ENCODE results near the gene AHI1. TPM values are rescaled to one million over a fixed set of nuclear protein-coding genes. Genes with fewer than 3 reads are reported as not detected.

AHI1 gene
- total RNA-seq, 1 donor from 2014 or later = 5.2 TPM

DNA sequence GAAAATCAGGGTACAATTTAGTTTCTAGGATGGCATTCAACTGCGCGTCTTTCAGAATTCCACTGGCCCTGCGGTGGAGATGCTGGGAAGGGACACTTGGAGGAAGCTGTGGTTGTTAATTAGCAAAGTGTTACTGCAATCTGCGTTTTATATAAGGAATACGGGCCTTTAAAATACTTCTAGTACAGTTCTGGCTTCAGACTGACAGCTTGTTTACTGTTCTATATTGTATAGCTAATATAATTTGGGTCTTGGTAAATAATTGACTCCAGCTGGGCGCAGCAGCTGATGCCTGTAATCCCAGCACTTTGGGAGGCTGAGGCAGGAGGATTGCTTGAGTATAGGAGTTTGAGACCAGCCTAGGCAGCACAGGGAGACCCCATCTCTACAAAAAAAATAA, 252.7 kb downstream of the AHI1 start:
- TF ChIP-seq, protein P1, sequence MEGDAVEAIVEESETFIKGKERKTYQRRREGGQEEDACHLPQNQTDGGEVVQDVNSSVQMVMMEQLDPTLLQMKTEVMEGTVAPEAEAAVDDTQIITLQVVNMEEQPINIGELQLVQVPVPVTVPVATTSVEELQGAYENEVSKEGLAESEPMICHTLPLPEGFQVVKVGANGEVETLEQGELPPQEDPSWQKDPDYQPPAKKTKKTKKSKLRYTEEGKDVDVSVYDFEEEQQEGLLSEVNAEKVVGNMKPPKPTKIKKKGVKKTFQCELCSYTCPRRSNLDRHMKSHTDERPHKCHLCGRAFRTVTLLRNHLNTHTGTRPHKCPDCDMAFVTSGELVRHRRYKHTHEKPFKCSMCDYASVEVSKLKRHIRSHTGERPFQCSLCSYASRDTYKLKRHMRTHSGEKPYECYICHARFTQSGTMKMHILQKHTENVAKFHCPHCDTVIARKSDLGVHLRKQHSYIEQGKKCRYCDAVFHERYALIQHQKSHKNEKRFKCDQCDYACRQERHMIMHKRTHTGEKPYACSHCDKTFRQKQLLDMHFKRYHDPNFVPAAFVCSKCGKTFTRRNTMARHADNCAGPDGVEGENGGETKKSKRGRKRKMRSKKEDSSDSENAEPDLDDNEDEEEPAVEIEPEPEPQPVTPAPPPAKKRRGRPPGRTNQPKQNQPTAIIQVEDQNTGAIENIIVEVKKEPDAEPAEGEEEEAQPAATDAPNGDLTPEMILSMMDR (IDR thresholded peaks at IDR 0.05; ENCODE audit: insufficient read depth, low read length, poor library complexity, severe bottlenecking) = no peak

DNA sequence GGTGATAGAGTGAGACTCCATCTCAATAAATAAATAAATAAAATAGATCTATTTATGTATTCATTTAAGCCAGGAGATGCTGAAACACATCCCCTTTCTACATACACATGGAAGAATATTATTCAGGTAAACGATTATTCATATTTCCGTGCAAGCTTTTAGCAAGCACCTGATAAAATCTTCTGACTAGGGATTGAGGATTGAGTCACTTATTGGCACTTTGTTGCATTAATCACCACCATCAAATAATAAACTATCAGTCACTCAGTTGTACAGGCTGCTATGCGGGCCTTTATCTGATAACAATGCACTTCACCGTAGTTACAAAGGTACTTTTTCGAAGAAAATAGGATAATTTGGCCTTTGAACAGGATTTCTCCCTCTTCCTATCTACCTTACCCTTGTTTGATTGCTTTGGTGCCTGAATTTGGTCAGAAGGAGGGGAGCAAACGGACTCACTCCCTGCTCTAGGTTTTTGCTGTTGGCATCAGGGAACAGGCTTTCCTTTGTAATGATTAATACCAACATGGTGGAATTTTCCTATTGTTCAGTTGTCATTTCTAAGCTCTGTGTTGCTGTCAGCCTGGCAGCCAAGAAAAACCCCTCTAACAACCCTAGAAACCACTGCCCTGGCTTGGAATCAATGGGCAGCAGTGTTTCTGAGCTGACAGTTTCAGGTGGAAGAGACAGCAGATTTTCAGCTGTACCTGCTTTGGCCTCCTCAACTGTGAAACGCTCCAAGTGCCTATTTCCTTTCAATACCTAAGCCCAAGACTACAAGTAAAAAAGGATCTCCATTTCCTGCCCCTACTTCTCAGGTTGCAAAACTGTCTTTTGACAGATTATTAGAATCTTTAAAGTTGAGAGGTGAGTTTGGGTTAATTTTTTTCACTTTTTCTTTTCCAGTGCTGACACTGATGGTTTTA, 253.4 kb downstream of the AHI1 start:
- no peak overlapping the region for H3K4me3 ChIP-seq (ENCODE audit: low read depth, low read length)
- TF ChIP-seq, protein P1 (IDR thresholded peaks at IDR 0.05; ENCODE audit: insufficient read depth, low read length, poor library complexity, severe bottlenecking) = no peak
- DNase-seq (ENCODE audit: low read depth) = no peak
- H3K36me3 ChIP-seq (ENCODE audit: control insufficient read depth, insufficient read depth, low read length) = no peaks in the 10 kb centered on the region
- no peaks in the 10 kb centered on the region for H3K27me3 ChIP-seq (ENCODE audit: control insufficient read depth, insufficient read depth, low read length)

More for the DNA sequence above, 252.7 kb downstream of the AHI1 start:
- DNase-seq (ENCODE audit: low read depth) = no peak
- Histone ChIP-seq H3K4me3 (ENCODE audit: low read depth, low read length) (no peak overlapping the region), H3K36me3 (ENCODE audit: control insufficient read depth, insufficient read depth, low read length) (no peaks in the 10 kb centered on the region), H3K27me3 (ENCODE audit: control insufficient read depth, insufficient read depth, low read length) (no peaks in the 10 kb centered on the region)

- TF ChIP-seq, protein P1 (IDR thresholded peaks at IDR 0.05; ENCODE audit: insufficient read depth, low read length, poor library complexity, severe bottlenecking) = no peak
- DNase-seq (ENCODE audit: low read depth) = no peak
- Histone ChIP-seq H3K36me3 (ENCODE audit: control insufficient read depth, insufficient read depth, low read length) (no peaks in the 10 kb centered on the region), H3K4me3 (ENCODE audit: low read depth, low read length) (no peak overlapping the region), H3K27me3 (ENCODE audit: control insufficient read depth, insufficient read depth, low read length) (no peaks in the 10 kb centered on the region)
These were observed 256.8 kb downstream of the AHI1 start for GRCh38 chr6:135240711-135241110.

GRCh38 chr6:135236732-135237131, 260.8 kb downstream of the AHI1 start:
- TF ChIP-seq, protein P1 (IDR thresholded peaks at IDR 0.05; ENCODE audit: insufficient read depth, low read length, poor library complexity, severe bottlenecking) = no peak
- H3K4me3 ChIP-seq (ENCODE audit: low read depth, low read length) = no peak overlapping the region
- no peaks in the 10 kb centered on the region for H3K27me3 ChIP-seq (ENCODE audit: control insufficient read depth, insufficient read depth, low read length)
- DNase-seq (ENCODE audit: low read depth) = no peak
- H3K36me3 ChIP-seq (ENCODE audit: control insufficient read depth, insufficient read depth, low read length) = no peaks in the 10 kb centered on the region

- DNase-seq (ENCODE audit: low read depth) = no peak
- Histone ChIP-seq H3K27me3 (ENCODE audit: control insufficient read depth, insufficient read depth, low read length) (no peaks in the 10 kb centered on the region), H3K36me3 (ENCODE audit: control insufficient read depth, insufficient read depth, low read length) (no peaks in the 10 kb centered on the region), H3K4me3 (ENCODE audit: low read depth, low read length) (no peak overlapping the region)
- TF ChIP-seq, protein P1 (IDR thresholded peaks at IDR 0.05; ENCODE audit: insufficient read depth, low read length, poor library complexity, severe bottlenecking) = no peak
These were observed 261.2 kb downstream of the AHI1 start for GRCh38 chr6:135236319-135236718.

Data from kidney epithelial cell (primary cell).